HUES6 (cell line): ENCODE measurements around the gene ATP11A.

Source experiments
- H3K27ac ChIP-seq: 2 replicates; pipeline ENCODE4 v1.7.0; 2013; ENCODE audit warnings: low read depth, mild to moderate bottlenecking, low read length, inconsistent platforms
- H3K27me3 ChIP-seq: 2 replicates; pipeline ENCODE4 v1.6.1; 2013; ENCODE audit warnings: low read length; ENCODE audit not compliant: control insufficient read depth, insufficient read depth
- H3K36me3 ChIP-seq: 2 replicates; pipeline ENCODE4 v1.6.1; 2013; ENCODE audit warnings: low read length; ENCODE audit not compliant: control insufficient read depth, insufficient read depth
- H3K4me1 ChIP-seq: 2 replicates; pipeline ENCODE4 v1.6.1; 2013; ENCODE audit warnings: low read length; ENCODE audit not compliant: control insufficient read depth, insufficient read depth
- H3K4me3 ChIP-seq: 2 replicates; pipeline ENCODE4 v1.5.1; 2013; ENCODE audit warnings: low read depth, low read length
- H3K9ac ChIP-seq: one replicate; pipeline ENCODE4 v1.6.1; 2013; ENCODE audit warnings: mild to moderate bottlenecking, low read length
- H3K9me3 ChIP-seq: 2 replicates; pipeline ENCODE4 v1.6.1; 2013; ENCODE audit warnings: low read depth, low read length; ENCODE audit not compliant: control insufficient read depth, insufficient read depth

Gene ATP11A

DNA sequence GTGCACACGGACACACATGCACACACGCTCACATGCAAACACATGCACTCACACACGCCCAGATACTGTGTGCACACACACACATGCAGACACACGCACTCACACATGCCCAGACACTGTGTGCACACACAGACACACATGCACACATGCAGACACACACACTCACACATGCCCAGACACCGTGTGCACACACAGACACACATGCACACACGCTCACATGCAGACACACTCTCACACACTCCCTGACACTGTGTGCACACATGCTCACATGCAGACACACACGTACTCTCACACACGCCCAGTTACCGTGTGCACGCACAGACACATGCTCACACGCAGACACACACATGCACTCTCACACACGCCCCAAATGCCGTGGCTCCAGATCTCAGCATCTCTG is 142.0 kb downstream of the ATP11A start:
- Histone ChIP-seq H3K27me3 (no peaks in the 10 kb centered on the region), H3K36me3 (peaks cover 86% of the 10 kb centered on the region), H3K4me3 (no peak overlapping the region), H3K4me1 (no peaks in the 10 kb centered on the region), H3K9me3 (no peaks in the 10 kb centered on the region), H3K27ac (no peak overlapping the region), H3K9ac (no peak overlapping the region)

DNA sequence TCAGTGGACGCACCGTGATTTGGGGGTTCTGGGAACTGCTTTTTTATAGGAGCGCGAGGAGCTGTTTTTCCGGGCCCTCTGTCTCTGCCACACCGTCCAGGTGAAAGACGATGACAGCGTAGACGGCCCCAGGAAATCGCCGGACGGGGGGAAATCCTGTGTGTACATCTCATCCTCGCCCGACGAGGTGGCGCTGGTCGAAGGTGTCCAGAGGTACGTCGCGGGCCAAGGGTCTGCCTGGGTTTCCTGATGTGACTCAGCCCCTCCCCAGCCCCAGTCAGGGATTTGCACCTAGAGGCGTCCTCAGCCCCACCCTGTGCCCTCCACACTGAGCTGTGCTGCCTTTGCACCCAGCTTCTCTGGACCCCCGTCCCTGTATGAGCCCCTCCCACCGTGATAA is 143.0 kb downstream of the ATP11A start:
- H3K9me3 ChIP-seq = no peaks in the 10 kb centered on the region
- no peak overlapping the region for H3K9ac ChIP-seq
- H3K4me1 ChIP-seq = no peaks in the 10 kb centered on the region
- no peak overlapping the region for H3K27ac ChIP-seq
- H3K4me3 ChIP-seq = no peak overlapping the region
- peaks cover 86% of the 10 kb centered on the region for H3K36me3 ChIP-seq
- H3K27me3 ChIP-seq = no peaks in the 10 kb centered on the region

DNA sequence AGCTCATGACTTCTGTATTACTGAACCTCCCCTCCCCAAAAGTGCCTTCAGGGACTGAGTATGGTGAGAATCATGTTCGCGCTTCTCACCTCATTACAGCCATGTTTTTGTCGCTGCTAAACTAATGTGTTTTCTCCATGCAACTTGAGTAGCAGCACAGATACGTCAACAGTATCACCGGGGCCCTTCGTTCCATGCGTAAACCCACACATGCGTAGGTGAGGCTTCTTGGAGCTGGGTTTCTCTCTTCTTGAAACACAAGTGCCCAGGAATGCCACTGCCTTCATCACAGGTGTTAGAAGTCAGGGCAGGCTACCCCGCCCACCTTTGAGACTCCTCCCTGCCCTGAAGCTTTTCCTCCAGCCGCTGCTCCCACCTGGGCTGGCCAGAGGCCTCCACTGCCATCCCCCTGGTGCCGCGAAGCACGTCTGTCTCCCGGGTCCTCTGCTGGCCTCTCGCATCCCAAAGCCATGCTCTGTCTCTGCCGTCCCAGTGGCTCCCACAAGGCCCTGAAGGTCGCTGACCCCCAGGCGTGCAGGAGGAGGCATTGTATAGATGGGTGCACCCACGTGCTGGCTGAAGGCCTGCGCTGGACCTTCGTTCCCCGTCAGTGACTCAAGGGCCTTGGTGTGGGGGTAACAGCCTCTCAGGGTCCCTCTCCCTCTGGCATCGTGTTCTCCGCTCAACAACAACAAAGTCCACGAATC is 143.9 kb downstream of the ATP11A start:
- Histone ChIP-seq H3K9me3 (no peaks in the 10 kb centered on the region), H3K27ac (no peak overlapping the region), H3K36me3 (peaks cover 86% of the 10 kb centered on the region), H3K9ac (no peak overlapping the region), H3K4me3 (no peak overlapping the region), H3K27me3 (no peaks in the 10 kb centered on the region), H3K4me1 (no peaks in the 10 kb centered on the region)

DNA sequence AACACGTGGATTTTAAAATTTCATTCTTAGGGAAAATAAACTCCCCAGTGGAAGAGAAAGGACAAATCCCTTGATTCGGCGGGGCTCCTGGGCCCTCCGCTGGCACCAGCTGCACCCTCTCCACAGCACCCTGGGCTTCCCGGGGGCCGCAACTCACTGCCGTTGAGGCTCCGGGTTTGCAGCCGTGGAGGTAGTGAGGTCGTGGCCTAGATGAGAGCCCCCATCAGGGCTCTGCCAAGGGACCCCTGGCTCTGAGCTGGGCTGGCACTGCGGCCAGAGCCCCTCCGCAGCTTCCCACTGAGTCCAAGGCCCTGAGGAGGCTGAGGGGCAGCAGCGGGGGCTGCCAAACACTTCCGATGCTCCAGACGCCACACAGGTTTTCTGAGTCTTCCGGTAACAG is 145.5 kb downstream of the ATP11A start:
- H3K9me3 ChIP-seq = no peaks in the 10 kb centered on the region
- no peak overlapping the region for H3K4me3 ChIP-seq
- H3K27ac ChIP-seq = no peak overlapping the region
- peaks cover 87% of the 10 kb centered on the region for H3K36me3 ChIP-seq
- H3K9ac ChIP-seq = no peak overlapping the region
- no peaks in the 10 kb centered on the region for H3K4me1 ChIP-seq
- no peaks in the 10 kb centered on the region for H3K27me3 ChIP-seq

DNA sequence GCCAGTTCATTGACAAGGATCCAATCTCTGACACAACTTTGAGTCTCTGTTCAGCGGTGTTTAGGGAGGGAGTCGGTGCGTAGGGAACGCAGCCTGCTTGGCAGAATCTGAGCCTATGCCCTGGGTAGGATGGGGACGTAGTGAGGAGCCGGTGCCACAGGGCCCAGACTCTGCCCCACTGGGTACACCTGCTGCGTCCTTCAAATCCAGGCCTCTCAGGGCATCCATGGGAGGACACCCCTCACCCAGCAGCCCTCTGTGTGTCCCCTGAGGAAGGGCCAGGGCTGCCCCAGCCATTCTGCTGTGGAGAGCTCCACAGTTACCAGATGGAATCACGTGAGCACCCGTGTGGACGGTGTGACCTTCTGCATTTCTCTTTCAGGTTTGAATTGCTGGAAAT is 146.0 kb downstream of the ATP11A start:
- H3K4me3 ChIP-seq = no peak overlapping the region
- no peak overlapping the region for H3K27ac ChIP-seq
- no peaks in the 10 kb centered on the region for H3K27me3 ChIP-seq
- H3K4me1 ChIP-seq = no peaks in the 10 kb centered on the region
- no peak overlapping the region for H3K9ac ChIP-seq
- H3K9me3 ChIP-seq = no peaks in the 10 kb centered on the region
- peaks cover 85% of the 10 kb centered on the region for H3K36me3 ChIP-seq

DNA sequence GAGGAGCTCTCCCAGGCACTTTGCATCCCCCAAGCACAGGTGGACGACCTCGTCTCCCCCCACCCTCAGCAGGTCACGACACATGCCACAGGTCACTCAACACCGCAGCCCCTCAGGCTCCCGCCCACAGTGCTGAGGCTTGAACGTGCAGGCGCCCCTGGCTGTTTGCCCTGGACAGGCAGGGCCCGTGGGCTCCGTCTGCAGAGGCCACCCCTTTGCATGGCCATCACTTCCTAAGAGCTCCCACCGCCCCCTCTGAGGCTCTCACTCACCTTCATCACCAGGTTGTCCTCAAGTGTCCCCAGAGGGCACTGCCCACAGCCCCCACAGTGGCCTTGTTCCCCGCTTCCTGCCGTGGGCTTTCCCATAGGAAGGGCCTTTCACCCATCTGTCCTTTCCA is 147.1 kb downstream of the ATP11A start:
- no peaks in the 10 kb centered on the region for H3K9me3 ChIP-seq
- H3K4me3 ChIP-seq = no peak overlapping the region
- no peak overlapping the region for H3K9ac ChIP-seq
- no peaks in the 10 kb centered on the region for H3K4me1 ChIP-seq
- H3K27ac ChIP-seq = no peak overlapping the region
- no peaks in the 10 kb centered on the region for H3K27me3 ChIP-seq
- H3K36me3 ChIP-seq = peaks cover 73% of the 10 kb centered on the region

DNA sequence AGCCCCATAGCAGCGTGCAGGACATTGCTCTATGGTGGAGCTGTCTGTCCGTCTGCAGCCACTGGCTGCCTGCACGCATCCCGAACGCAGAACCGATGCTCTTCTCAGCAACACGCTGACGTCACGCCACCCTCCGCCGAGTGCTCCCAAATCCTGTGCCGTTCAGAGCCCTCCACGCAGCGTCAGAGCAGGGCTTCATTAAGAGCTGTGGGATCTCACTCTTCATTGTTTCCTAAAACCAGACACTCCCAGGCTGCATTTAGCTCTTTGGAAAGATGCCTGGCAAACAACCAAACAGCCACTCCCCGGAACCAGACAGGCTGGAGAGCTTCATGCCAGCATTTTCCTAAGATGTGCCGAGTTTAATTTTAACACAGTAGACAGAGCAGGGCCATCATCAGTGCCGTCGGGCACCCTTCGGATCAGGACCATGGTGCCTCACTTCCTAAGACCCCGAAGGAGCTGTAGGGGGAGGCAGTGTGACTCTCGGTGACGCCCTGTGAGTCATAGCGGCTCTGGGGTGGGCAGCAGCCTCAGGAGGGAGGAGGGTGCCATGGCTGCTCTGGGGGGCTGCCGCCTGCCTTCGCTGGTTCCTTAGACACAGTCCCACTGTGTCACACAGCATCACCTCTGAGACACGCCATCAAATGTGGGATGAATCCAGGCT is 147.7 kb downstream of the ATP11A start:
- Histone ChIP-seq H3K9me3 (no peaks in the 10 kb centered on the region), H3K9ac (no peak overlapping the region), H3K4me1 (no peaks in the 10 kb centered on the region), H3K27ac (no peak overlapping the region), H3K4me3 (no peak overlapping the region), H3K36me3 (peaks cover 67% of the 10 kb centered on the region), H3K27me3 (no peaks in the 10 kb centered on the region)

DNA sequence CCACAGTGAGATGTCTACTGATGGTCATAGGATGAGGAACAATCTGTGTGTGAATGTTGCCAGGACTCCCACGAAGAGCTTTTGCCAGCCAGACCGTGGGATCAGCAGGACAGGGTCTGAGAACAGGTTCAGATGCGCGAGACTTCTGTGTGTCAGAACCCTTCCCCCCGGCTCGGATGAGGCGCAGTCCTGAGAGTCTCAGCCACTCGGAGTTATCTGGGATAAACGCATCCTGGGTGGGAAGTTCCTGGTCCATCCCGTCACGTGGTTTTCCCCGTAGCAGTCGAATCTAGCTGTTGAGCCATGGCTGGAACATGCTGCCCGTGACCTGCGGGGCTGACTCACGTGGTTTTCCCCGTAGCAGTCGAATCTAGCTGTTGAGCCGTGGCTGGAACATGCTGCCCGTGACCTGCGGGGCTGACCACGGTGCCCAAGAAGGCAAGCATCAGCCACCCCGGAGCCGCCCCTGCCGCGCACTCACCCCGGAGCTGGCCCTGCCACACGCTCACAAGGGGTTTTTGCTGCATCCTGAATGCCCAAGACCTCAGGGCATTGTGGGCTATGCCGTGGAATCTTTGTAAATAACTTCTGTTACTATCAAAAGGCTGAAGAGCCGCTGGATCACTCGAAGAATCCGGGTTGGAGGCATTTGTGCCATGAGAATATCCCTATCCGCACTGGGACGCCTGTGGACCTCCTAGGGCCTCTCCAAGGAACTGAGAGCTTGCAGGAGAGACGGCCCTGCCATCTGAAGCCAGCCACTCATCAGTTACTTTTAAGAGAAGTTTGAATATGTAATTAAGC is 148.4 kb downstream of the ATP11A start:
- Histone ChIP-seq H3K36me3 (peaks cover 65% of the 10 kb centered on the region), H3K27ac (no peak overlapping the region), H3K27me3 (no peaks in the 10 kb centered on the region), H3K9me3 (no peaks in the 10 kb centered on the region), H3K9ac (no peak overlapping the region), H3K4me3 (no peak overlapping the region), H3K4me1 (no peaks in the 10 kb centered on the region)

DNA sequence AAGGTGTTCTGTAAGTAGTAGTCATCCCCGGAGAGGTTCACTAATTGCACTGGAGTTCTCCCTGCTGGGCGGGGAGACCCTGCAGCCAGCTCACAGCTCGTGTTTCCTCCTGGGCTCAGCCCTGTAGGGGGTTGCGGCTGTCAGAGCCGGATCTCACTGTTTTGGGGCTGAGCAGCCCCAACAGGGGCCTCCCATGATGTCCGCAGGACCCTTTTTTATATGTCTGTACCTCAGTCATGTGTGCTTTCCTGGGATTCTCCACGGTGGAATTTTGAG is 148.9 kb downstream of the ATP11A start:
- Histone ChIP-seq H3K27ac (no peak overlapping the region), H3K4me1 (no peaks in the 10 kb centered on the region), H3K4me3 (no peak overlapping the region), H3K36me3 (peaks cover 65% of the 10 kb centered on the region), H3K9me3 (no peaks in the 10 kb centered on the region), H3K27me3 (no peaks in the 10 kb centered on the region), H3K9ac (no peak overlapping the region)

DNA sequence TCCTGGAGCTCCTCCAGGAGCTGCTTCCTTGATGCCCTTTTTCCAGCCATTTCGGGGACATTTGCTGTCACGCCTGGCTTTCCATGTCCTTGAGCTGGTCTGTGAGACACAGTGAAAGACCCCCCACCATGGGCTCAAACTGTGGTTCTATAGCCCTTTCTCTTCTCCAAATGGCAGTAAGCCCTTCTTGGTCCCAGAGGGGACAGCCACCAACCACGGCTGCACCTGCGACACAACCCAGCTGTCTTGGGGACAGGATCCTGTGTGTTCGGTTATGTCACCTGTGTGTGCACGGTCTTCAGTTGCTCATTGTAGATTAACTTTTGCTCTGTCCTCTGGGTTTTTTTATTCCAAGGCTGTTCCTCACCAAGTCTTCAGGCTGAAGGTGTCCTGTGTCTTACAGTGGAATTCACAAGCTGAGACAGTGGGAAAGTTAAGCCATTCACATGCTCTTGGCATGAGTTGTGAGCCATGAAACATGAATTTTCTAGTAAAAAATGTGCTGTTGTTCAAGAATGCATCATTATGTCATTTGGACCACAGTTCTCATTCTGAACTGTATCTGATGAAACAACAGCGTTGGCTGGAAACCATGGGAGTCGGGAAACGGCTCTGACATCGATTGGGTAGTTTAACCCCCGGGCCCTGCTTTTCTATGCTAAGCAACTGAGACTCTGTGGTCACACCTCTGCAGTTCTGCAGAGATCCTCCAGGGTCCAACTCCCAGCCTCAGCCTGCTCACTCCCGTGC is 149.7 kb downstream of the ATP11A start:
- Histone ChIP-seq H3K9ac (no peak overlapping the region), H3K9me3 (no peaks in the 10 kb centered on the region), H3K27me3 (no peaks in the 10 kb centered on the region), H3K27ac (no peak overlapping the region), H3K4me1 (no peaks in the 10 kb centered on the region), H3K36me3 (peaks cover 65% of the 10 kb centered on the region), H3K4me3 (no peak overlapping the region)
